GM08714 (cell line): ENCODE results near the gene OSBPL8.
"Not testable (repeated sequence)": the region's sequence is repeated elsewhere in the genome, so short reads cannot be mapped to it uniquely, and the experiment has no call there.

Source experiments
- H3K4me3 ChIP-seq: fragments of 200-500 bp; sonication (Bioruptor generic); 2 replicates; pipeline ENCODE4 v1.5.1; 2014; ENCODE audit warnings: mild to moderate bottlenecking, low read length, inconsistent platforms
- ZNF274 ChIP-seq: IDR thresholded peaks from 2 replicates; pipeline ENCODE4 v1.6.1; 2012; ENCODE audit warnings: mild to moderate bottlenecking, low read depth, low read length

Gene OSBPL8

GRCh38 chr12:76329606-76330005 lies 230.0 kb downstream of the OSBPL8 start:
- H3K4me3 ChIP-seq = no peak overlapping the region
- no peak for TF ChIP-seq ZNF274

- H3K4me3 ChIP-seq = no peak overlapping the region
- no peak for TF ChIP-seq ZNF274
Measured at GRCh38 chr12:76329159-76329558, 230.4 kb downstream of the OSBPL8 start.

GRCh38 chr12:76319595-76320319 lies 239.8 kb downstream of the OSBPL8 start:
- not testable (repeated sequence) for H3K4me3 ChIP-seq

- no peak overlapping the region for H3K4me3 ChIP-seq
- no peak for TF ChIP-seq ZNF274
Measured at GRCh38 chr12:76318773-76319594, 240.6 kb downstream of the OSBPL8 start.

DNA sequence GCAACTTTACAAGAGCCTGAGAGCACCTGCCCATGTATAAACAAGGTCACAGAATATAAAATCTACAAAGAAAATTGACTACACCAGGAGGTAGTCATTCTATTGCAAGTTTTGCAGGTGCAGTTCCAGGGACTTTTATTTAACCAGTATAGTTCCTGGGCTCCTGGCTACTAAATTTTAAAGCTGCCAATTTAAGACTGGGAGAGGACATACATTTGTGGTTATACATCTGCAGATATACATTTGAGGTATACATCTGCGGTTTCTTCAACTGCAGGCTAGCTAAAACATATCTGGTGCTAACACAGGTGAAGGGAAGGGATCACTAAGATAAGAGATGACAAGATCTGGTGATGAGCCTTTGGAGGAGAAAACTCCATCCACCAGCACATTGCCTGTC lies 241.6 kb downstream of the OSBPL8 start:
- H3K4me3 ChIP-seq = no peak overlapping the region
- TF ChIP-seq ZNF274 = no peak

- TF ChIP-seq ZNF274 = no peak
Measured at GRCh38 chr12:76316468-76316867, 243.1 kb downstream of the OSBPL8 start.

GRCh38 chr12:76313299-76313698 lies 246.3 kb downstream of the OSBPL8 start:
- no peak overlapping the region for H3K4me3 ChIP-seq
- TF ChIP-seq ZNF274 = no peak

More at GRCh38 chr12:76316468-76316867, 243.1 kb downstream of the OSBPL8 start:
- H3K4me3 ChIP-seq = no peak overlapping the region

DNA sequence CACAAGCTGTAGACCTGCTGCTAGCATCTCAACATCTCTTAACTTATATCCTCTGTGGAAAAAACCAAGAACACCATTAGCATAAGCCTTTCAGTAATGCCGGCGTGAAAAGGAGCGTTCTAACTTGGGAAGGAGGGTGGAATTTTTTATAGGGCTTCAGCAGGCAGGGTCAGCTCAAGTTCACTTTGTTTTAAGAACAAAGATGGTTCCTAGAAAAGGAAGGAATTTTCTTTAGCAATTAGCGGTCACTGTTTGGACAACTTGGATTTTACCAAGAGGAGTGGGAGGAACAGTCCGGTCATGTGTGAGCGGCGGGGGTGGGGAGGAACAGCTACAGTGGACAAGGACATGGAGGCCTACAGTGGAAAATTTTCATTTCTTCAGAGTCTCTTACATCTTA lies 247.3 kb downstream of the OSBPL8 start:
- H3K4me3 ChIP-seq = no peak overlapping the region
- no peak for TF ChIP-seq ZNF274

- no peak for TF ChIP-seq ZNF274
Measured at GRCh38 chr12:76311796-76312195, 247.8 kb downstream of the OSBPL8 start.

DNA sequence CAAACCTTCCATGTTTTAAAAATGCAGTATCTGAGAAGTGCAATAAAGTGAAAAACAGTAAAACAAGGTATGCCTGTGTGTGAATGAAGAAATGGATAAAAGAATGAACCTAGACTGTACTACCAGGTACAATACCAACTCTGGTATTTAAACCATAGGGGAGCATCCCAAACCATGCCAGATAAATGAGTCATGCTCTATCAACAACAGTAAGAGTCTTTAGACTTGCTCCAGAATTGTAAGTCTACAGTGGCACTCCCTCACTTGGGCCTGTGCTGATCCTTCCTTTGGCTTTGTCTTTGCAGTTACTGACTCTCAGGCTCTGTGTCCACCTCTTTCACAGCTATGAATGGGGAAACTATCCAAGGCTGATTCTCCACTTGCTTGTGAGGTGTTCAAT lies 249.5 kb downstream of the OSBPL8 start:
- H3K4me3 ChIP-seq = no peak overlapping the region
- no peak for TF ChIP-seq ZNF274

More at GRCh38 chr12:76311796-76312195, 247.8 kb downstream of the OSBPL8 start:
- H3K4me3 ChIP-seq = no peak overlapping the region

- no peak overlapping the region for H3K4me3 ChIP-seq
- no peak for TF ChIP-seq ZNF274
Measured at GRCh38 chr12:76308866-76309265, 250.7 kb downstream of the OSBPL8 start.

DNA sequence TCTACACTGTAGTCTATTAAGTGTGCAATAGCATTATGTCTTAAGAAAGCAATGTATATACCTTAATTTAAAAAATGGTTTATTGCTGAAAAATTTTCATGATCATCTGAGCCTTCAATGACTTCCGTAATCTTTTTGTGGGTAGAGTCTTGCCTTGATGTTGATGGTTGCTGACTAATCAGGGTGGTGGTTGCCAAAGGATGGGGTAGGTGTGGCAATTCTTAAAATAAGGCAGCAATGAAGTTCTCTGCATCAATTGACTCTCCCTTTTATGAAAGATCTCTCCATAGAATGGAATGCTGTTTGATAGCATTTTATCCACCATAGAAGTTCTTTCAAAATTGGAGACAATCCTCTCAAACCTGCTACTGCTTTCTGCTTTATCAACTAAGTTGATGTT lies 252.5 kb downstream of the OSBPL8 start:
- H3K4me3 ChIP-seq = no peak overlapping the region
- TF ChIP-seq ZNF274 = no peak

GRCh38 chr12:76303989-76304460 lies 255.5 kb downstream of the OSBPL8 start:
- no peak for TF ChIP-seq ZNF274
- no peak overlapping the region for H3K4me3 ChIP-seq

DNA sequence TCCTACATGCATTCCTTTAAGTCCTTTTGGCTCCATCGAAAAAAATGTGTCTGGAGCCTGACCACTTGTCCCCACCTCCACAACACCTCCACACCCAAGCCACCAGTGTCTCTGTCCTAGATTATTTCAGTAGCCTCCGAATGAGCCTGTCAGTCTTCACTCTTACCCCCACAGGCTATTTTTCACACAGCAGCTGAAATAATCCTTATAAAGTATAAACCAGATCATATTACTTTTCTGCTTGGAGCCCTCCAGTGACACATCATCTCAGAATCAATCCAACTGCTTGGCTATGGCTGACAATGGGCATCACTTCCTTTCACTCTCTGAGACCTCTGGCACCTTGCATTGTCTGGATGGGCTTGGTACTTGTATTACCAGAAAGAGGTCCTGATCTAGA lies 256.2 kb downstream of the OSBPL8 start:
- H3K4me3 ChIP-seq = no peak overlapping the region
- no peak for TF ChIP-seq ZNF274
